Caki2 (cell line): ENCODE data around the gene IGSF21. TPM values are rescaled to one million over a fixed set of nuclear protein-coding genes. Genes with fewer than 3 reads are reported as not detected.

ENCODE experiments used
- DNase-seq: peaks from one replicate; pipeline ENCODE4 v3.0.0-alpha.2; 2015; ENCODE audit warnings: low read depth
- in situ Hi-C: cut with HindIII; loops from 2 replicates; pipeline ENCODE4 v1.10.0; 2016; ENCODE audit warnings: low sequenced_read_pairs, low pct_unique_long_range_greater_than_20kb, mixed read lengths
- total RNA-seq: library from RNA; depleted of rRNA; stranded (reverse); fragments of >200 nt; shearing (Covaris generic); gene quantifications from 2 replicates; pipeline ENCODE4 v1.2.3, GENCODE V29; 2014; ENCODE audit warnings: low replicate concordance

IGSF21 gene
- total RNA-seq, 1 experiment from 2014 or later, result not detected

- in situ Hi-C loops, result no loop called here
- no peak for DNase-seq
These were observed 155.1 kb downstream of the IGSF21 start for GRCh38 chr1:18262726-18263125.

- no peak for DNase-seq
- in situ Hi-C loops, result no loop called here
These were observed 156.0 kb downstream of the IGSF21 start for GRCh38 chr1:18263547-18264120.

- in situ Hi-C loops, result no loop called here
- no peak for DNase-seq
These were observed 156.9 kb downstream of the IGSF21 start for GRCh38 chr1:18264450-18265039.

GRCh38 chr1:18265641-18266040 is 158.0 kb downstream of the IGSF21 start:
- no peak for DNase-seq
- in situ Hi-C loops, result no loop called here

DNA sequence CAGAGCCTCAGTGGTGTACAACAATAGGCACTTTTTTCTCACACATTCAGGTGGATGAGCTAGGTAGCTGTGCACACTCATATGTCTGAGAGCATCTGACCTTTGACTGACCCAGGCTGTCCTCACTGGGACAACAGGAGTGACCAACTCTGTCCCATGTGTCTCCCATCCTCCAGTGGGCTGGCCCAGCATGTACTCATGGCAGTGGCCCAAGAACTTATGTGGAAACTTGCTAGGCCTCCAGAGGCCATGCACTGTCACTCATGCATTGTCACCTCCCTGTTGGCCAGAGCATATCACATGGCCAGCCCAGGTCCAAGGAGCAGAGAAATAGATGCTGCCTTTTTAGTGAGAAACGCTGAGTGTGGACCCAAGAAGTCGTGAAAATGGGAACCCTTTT is 158.8 kb downstream of the IGSF21 start:
- no peak for DNase-seq
- in situ Hi-C loops, result no loop called here

GRCh38 chr1:18271336-18271735 is 163.7 kb downstream of the IGSF21 start:
- in situ Hi-C loops, result no loop called here
- no peak for DNase-seq

- in situ Hi-C loops, result no loop called here
- no peak for DNase-seq
These were observed 171.3 kb downstream of the IGSF21 start for GRCh38 chr1:18278946-18279345.

GRCh38 chr1:18279351-18280074 is 171.9 kb downstream of the IGSF21 start:
- in situ Hi-C loops, result no loop called here
- DNase-seq, result no peak

DNA sequence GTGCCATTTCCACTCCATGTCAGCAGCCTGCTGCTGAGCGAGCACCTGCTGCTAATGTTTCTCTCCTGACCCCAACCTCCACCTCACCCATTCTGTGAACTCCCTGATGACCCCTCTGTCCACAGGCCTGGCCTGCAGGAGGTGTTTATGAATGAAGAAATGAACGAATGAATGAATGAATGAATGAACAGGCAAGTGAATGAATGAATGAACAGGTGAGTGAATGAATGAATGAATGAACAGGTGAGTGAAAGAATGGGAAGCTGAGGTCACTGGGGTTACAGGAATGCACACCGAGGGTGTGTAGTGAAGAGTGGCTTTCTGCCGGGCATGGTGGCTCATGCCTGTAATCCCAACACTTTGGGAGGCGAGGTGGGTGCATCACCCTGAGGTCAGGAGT is 173.4 kb downstream of the IGSF21 start:
- no peak for DNase-seq
- in situ Hi-C loops, result no loop called here

DNA sequence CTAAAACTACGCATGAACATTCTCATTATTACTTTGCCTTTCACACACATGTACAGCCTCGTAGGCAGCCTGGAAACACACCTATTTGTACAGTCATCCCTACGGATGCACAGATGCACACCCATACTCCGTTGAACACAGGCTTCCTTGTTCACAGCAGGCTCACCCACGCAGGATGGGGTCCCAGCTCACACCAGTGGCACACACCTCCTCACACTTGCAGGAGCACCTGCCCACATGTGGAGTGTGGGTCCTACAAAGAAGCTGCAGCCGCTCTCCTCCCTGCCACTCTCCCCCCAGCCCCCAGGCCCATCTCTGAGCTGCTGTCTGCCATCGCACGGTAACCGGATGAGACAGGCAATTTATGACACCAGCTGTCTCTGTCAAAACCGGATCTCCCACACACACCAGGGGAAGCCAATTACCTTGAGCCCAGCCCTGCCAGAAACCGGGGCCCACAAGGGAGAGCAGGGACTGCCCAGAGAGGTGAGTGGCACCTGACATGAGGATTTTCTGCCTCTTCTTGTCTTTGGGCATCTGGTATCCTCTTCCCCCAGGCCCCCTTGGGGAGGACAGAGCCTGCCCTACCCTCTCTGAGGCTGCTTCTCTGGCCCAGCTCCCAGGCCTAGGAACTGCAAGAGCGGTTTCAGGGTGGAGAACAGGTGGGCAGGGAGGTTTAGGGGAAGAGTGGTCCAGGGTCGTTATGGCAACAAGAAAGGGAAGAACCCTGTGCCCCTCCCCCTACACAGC is 175.4 kb downstream of the IGSF21 start:
- no peak for DNase-seq
- in situ Hi-C loops, result no loop called here

- no peak for DNase-seq
These were observed 176.2 kb downstream of the IGSF21 start for GRCh38 chr1:18283601-18284385.

GRCh38 chr1:18284805-18285537 is 177.4 kb downstream of the IGSF21 start:
- DNase-seq, result no peak
- in situ Hi-C loops, result no loop called here

More at GRCh38 chr1:18283601-18284385, 176.2 kb downstream of the IGSF21 start:
- in situ Hi-C loops, result no loop called here

DNA sequence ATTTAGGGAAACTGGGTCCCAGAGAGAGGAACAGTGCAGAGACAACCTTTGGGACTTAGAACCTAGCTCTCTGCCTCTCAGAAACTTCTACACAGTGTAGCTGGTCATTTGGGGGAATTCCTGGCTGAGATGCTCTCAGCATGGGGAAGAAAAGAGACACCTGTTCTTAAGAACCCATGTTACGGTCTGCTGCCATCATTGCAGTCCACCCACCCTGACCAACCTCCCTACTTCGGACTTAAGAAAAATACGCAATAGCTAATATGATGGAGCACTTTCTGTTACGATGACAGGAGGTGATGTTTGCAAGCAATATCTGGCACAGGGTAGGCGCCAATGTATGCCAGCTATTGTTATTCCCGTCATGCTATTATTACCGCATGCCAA is 177.9 kb downstream of the IGSF21 start:
- DNase-seq, result no peak
- in situ Hi-C loops, result no loop called here

- no peak for DNase-seq
- in situ Hi-C loops, result no loop called here
These were observed 181.1 kb downstream of the IGSF21 start for GRCh38 chr1:18288722-18289121.

- in situ Hi-C loops, result no loop called here
- DNase-seq, result no peak
These were observed 182.0 kb downstream of the IGSF21 start for GRCh38 chr1:18289597-18289996.

DNA sequence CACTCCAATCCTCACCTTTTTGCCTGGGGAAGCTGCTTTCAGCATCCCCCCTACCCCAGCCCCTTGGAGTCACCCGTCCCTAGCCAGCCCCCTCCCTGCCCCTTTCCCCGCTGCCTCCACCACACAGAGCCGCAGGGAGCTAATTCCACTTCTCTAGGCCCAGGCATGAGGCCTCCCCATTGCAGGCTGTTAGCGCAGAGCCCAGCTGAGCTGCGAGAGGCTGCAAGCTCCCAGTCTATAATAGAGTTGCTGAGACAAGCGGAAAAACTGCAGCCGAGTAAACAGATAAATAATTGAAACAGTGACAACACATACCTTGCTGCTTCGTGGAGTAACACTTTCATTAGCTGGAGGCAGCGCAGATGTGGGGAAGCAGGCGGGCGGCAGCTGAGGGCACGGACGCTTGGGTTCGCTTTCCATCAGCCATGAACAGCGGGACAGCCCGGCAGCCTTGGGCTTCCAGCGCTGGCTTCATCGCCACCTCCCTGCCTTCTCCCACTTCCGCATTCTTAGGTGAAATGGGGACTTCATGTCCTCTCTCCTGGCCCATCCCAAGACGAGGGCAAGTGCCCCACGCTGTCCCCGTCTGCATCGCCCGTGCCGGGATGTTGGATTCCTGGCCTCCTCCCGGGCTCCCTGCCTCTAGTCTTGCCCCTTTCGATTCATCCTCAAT is 183.3 kb downstream of the IGSF21 start:
- in situ Hi-C loops, result no loop called here
- DNase-seq, result no peak

GRCh38 chr1:18292531-18292930 is 184.9 kb downstream of the IGSF21 start:
- no peak for DNase-seq
- in situ Hi-C loops, result no loop called here
